8988T (cell line): Measurements from ENCODE around the gene FRRS1.
"Not testable (repeated sequence)": the region's sequence is repeated elsewhere in the genome, so short reads cannot be mapped to it uniquely, and the experiment has no call there.

Experiments
- DNase-seq: peaks from one replicate; pipeline ENCODE4 v3.0.0; 2011

Gene FRRS1

GRCh38 chr1:99766378-99766800, at the start of gene FRRS1:
FRRS1 (minus strand) TSS chr1:99766635; CDS start chr1:99748768, 17,867 bp downstream.
- no peak for DNase-seq

GRCh38 chr1:99814373-99814900, 48.0 kb upstream of the FRRS1 start:
- DNase-seq = no peak

GRCh38 chr1:99811747-99812146, 45.3 kb upstream of the FRRS1 start:
- no peak for DNase-seq

GRCh38 chr1:99811075-99811474, 44.6 kb upstream of the FRRS1 start:
- no peak for DNase-seq

GRCh38 chr1:99808391-99809115, 42.1 kb upstream of the FRRS1 start:
- DNase-seq = peak; percentile 13

GRCh38 chr1:99806882-99807281, 40.4 kb upstream of the FRRS1 start:
- DNase-seq = no peak

- DNase-seq = no peak
These were observed 35.1 kb upstream of the FRRS1 start for GRCh38 chr1:99801584-99801983.

GRCh38 chr1:99793861-99794260, 27.4 kb upstream of the FRRS1 start:
- not testable (repeated sequence) for DNase-seq

- no peak for DNase-seq
These were observed 23.3 kb upstream of the FRRS1 start for GRCh38 chr1:99789715-99790114.

- no peak for DNase-seq
These were observed 22.5 kb upstream of the FRRS1 start for GRCh38 chr1:99788896-99789295.

GRCh38 chr1:99786751-99787501, 20.5 kb upstream of the FRRS1 start:
- DNase-seq = no peak

GRCh38 chr1:99784809-99785255, 18.4 kb upstream of the FRRS1 start:
- no peak for DNase-seq

- no peak for DNase-seq
These were observed 17.7 kb upstream of the FRRS1 start for GRCh38 chr1:99784143-99784542.

- DNase-seq = no peak
These were observed 16.5 kb upstream of the FRRS1 start for GRCh38 chr1:99782920-99783319.

- DNase-seq = no peak
These were observed 16.0 kb upstream of the FRRS1 start for GRCh38 chr1:99782397-99782796.

GRCh38 chr1:99781798-99782197, 15.4 kb upstream of the FRRS1 start:
- no peak for DNase-seq

GRCh38 chr1:99777752-99778151, 11.3 kb upstream of the FRRS1 start:
- no peak for DNase-seq

GRCh38 chr1:99776120-99776519, 9.7 kb upstream of the FRRS1 start:
- no peak for DNase-seq

GRCh38 chr1:99772809-99773208, 6.4 kb upstream of the FRRS1 start:
- DNase-seq = no peak

GRCh38 chr1:99771513-99771918, 5.1 kb upstream of the FRRS1 start:
- DNase-seq = no peak

GRCh38 chr1:99768524-99769245, 2.2 kb upstream of the FRRS1 start:
- DNase-seq = no peak

- no peak for DNase-seq
These were observed 1.7 kb upstream of the FRRS1 start for GRCh38 chr1:99768104-99768503.

- no peak for DNase-seq
These were observed 1.5 kb downstream of the FRRS1 start for GRCh38 chr1:99764909-99765308.
